Neural cell (in vitro differentiated cells): ENCODE measurements around the gene TRAK1.

Source experiments
- EP300 ChIP-seq: fragments of 450-650 bp; conservative IDR thresholded peaks from 2 replicates; pipeline ENCODE4 v1.6.1; 2014; ENCODE audit warnings: antibody characterized with exemption, mild to moderate bottlenecking, moderate library complexity; ENCODE audit not compliant: poor library complexity, severe bottlenecking
- EZH2 ChIP-seq: fragments of 200-600, 300-800 bp; shearing (Covaris generic), sonication (generic); IDR thresholded peaks from 2 replicates; pipeline ENCODE4 v1.6.1; 2014; ENCODE audit warnings: antibody characterized with exemption, low read length, borderline replicate concordance, mild to moderate bottlenecking; ENCODE audit not compliant: insufficient read depth, poor library complexity, severe bottlenecking
- MXI1 ChIP-seq: fragments of 450-650 bp; conservative IDR thresholded peaks from 2 replicates; pipeline ENCODE4 v1.6.1; 2014; ENCODE audit warnings: antibody characterized with exemption, mild to moderate bottlenecking; ENCODE audit not compliant: poor library complexity, severe bottlenecking
- POLR2AphosphoS5 ChIP-seq: IDR thresholded peaks from 2 replicates; pipeline ENCODE4 v1.6.1; 2012
- TF ChIP-seq, protein P1 (sequence below): fragments of 450-650 bp; IDR thresholded peaks from 2 replicates; pipeline ENCODE4 v1.5.1; 2014; ENCODE audit warnings: antibody characterized with exemption, mild to moderate bottlenecking, moderate library complexity; ENCODE audit not compliant: poor library complexity, severe bottlenecking
- TF ChIP-seq, protein P2 (sequence below): IDR thresholded peaks from 2 replicates; pipeline ENCODE4 v1.6.1; 2012; ENCODE audit warnings: borderline replicate concordance

- TF ChIP-seq, protein P1, sequence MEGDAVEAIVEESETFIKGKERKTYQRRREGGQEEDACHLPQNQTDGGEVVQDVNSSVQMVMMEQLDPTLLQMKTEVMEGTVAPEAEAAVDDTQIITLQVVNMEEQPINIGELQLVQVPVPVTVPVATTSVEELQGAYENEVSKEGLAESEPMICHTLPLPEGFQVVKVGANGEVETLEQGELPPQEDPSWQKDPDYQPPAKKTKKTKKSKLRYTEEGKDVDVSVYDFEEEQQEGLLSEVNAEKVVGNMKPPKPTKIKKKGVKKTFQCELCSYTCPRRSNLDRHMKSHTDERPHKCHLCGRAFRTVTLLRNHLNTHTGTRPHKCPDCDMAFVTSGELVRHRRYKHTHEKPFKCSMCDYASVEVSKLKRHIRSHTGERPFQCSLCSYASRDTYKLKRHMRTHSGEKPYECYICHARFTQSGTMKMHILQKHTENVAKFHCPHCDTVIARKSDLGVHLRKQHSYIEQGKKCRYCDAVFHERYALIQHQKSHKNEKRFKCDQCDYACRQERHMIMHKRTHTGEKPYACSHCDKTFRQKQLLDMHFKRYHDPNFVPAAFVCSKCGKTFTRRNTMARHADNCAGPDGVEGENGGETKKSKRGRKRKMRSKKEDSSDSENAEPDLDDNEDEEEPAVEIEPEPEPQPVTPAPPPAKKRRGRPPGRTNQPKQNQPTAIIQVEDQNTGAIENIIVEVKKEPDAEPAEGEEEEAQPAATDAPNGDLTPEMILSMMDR, result no peak
- TF ChIP-seq MXI1, result no peak
- TF ChIP-seq EZH2, result no peak
- TF ChIP-seq POLR2AphosphoS5, result no peak
- TF ChIP-seq EP300, result no peak
- TF ChIP-seq, protein P2, sequence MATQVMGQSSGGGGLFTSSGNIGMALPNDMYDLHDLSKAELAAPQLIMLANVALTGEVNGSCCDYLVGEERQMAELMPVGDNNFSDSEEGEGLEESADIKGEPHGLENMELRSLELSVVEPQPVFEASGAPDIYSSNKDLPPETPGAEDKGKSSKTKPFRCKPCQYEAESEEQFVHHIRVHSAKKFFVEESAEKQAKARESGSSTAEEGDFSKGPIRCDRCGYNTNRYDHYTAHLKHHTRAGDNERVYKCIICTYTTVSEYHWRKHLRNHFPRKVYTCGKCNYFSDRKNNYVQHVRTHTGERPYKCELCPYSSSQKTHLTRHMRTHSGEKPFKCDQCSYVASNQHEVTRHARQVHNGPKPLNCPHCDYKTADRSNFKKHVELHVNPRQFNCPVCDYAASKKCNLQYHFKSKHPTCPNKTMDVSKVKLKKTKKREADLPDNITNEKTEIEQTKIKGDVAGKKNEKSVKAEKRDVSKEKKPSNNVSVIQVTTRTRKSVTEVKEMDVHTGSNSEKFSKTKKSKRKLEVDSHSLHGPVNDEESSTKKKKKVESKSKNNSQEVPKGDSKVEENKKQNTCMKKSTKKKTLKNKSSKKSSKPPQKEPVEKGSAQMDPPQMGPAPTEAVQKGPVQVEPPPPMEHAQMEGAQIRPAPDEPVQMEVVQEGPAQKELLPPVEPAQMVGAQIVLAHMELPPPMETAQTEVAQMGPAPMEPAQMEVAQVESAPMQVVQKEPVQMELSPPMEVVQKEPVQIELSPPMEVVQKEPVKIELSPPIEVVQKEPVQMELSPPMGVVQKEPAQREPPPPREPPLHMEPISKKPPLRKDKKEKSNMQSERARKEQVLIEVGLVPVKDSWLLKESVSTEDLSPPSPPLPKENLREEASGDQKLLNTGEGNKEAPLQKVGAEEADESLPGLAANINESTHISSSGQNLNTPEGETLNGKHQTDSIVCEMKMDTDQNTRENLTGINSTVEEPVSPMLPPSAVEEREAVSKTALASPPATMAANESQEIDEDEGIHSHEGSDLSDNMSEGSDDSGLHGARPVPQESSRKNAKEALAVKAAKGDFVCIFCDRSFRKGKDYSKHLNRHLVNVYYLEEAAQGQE, result no peak
These were observed 174.2 kb downstream of the TRAK1 start for GRCh38 chr3:42265059-42265991.
